HTR-8/SVneo (cell line): ENCODE measurements around the gene PAGR1.
"Not testable (repeated sequence)": the region's sequence is repeated elsewhere in the genome, so short reads cannot be mapped to it uniquely, and the experiment has no call there.

Experiments
- DNase-seq: peaks from one replicate; pipeline ENCODE4 v3.0.0; 2011; ENCODE audit warnings: low spot score, mixed read lengths; ENCODE audit not compliant: insufficient read length
- FAIRE-seq: peaks from 2 replicates; lab custom pipeline; 2011; peaks lifted over from hg19 to GRCh38; lab: Jason Lieb, UNC

The PAGR1 gene

GRCh38 chr16:29833219-29833618 is 17.3 kb downstream of the PAGR1 start:
- FAIRE-seq, DNase-seq: not testable (repeated sequence)

- FAIRE-seq: no peak
- DNase-seq: no peak
These were observed 18.1 kb downstream of the PAGR1 start for GRCh38 chr16:29834079-29834478.

GRCh38 chr16:29835926-29836325 is 20.0 kb downstream of the PAGR1 start:
- no peak for DNase-seq
- no peak for FAIRE-seq

GRCh38 chr16:29836623-29837022 is 20.7 kb downstream of the PAGR1 start:
- DNase-seq (no peak), FAIRE-seq (no peak)

- DNase-seq (no peak), FAIRE-seq (no peak)
These were observed 21.9 kb downstream of the PAGR1 start for GRCh38 chr16:29837841-29838240.

- DNase-seq (no peak), FAIRE-seq (no peak)
These were observed 23.9 kb downstream of the PAGR1 start for GRCh38 chr16:29839822-29840221.

DNA sequence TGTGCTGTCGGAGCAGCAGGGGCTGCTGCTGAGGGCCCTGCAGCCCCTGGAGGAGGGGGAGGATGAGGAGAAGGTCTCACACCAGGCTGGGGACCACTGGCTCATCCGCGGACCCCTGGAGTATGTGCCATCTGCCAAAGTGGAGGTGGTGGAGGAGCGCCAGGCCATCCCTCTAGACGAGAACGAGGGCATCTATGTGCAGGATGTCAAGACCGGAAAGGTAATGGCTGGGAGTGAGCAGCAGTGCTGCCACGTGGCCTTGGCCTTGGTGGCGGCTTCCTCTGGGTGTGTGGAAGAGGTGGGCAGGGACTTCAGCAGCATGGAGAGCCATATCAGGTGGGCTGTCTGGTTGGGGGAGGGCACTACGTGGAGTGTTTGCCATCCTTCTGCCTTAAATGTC is 24.3 kb downstream of the PAGR1 start:
- FAIRE-seq (no peak), DNase-seq (no peak)

DNA sequence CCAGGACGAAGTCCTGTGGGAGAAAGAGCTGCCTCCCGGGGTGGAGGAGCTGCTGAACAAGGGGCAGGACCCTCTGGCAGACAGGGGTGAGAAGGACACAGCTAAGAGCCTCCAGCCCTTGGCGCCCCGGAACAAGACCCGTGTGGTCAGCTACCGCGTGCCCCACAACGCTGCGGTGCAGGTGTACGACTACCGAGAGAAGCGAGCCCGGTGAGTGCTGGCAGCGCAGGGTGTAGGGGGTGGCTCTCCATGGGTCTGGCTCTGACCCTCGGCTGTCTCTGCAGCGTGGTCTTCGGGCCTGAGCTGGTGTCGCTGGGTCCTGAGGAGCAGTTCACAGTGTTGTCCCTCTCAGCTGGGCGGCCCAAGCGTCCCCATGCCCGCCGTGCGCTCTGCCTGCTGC is 25.7 kb downstream of the PAGR1 start:
- no peak for FAIRE-seq
- no peak for DNase-seq

DNA sequence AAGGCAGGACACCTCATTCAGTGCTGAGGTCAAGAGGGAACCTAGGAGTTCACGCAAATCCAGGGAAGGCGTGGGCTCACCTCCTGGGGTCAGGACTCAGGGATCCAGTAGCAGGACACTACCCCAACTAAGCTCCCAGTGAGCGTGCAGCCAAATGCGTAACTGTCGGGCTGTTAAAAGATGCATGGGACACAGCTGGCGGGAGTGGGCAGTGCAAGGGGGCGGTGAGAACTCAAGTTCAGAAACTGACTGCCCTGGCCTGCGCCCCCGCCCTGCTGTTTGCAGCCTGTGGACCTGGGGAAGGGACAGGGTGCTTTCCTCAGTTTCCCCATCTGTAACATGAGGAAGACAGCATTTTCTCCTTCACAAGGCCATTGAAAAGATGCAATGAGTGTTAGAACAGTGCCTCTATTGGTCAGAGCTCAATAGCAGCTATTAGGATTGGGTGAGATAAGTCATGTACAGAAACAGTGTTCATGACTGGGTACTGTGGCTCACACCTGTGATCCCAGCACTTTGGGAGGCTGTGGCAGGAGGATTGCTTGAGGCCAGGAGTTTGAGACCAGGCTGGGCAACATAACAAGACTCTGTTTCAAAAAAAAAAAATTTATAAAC is 26.9 kb downstream of the PAGR1 start:
- DNase-seq: no peak
- no peak for FAIRE-seq

GRCh38 chr16:29843931-29844330 is 28.0 kb downstream of the PAGR1 start:
- no peak for FAIRE-seq
- DNase-seq: no peak

DNA sequence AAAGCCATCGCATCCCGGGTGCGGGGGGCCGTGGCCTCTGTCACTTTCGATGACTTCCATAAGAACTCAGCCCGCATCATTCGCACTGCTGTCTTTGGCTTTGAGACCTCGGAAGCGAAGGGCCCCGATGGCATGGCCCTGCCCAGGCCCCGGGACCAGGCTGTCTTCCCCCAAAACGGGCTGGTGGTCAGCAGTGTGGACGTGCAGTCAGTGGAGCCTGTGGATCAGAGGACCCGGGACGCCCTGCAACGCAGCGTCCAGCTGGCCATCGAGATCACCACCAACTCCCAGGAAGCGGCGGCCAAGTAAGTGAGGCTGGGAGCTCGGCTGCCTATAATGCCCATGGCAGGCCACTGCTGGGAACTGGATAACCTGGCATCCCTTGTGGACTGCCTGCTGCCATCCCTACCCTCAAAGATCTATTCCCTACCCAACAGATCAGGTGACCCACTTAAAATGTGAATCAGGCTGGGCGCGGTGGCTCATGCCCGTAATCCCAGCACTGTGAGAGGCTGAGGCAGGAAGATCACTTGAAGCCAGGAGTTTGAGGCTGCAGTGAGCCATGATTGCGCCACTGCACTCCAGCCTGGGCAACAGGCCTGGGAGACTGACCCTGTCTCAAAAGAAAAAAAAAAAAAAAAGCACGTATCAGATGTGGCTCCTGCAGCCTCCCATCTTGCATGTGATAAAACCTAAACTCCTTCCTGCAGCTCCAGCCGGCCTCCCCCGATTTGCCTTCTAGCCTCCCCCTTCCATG is 28.8 kb downstream of the PAGR1 start:
- FAIRE-seq: no peak
- DNase-seq: no peak

- FAIRE-seq: no peak
- DNase-seq: no peak
These were observed 29.7 kb downstream of the PAGR1 start for GRCh38 chr16:29845656-29846055.

DNA sequence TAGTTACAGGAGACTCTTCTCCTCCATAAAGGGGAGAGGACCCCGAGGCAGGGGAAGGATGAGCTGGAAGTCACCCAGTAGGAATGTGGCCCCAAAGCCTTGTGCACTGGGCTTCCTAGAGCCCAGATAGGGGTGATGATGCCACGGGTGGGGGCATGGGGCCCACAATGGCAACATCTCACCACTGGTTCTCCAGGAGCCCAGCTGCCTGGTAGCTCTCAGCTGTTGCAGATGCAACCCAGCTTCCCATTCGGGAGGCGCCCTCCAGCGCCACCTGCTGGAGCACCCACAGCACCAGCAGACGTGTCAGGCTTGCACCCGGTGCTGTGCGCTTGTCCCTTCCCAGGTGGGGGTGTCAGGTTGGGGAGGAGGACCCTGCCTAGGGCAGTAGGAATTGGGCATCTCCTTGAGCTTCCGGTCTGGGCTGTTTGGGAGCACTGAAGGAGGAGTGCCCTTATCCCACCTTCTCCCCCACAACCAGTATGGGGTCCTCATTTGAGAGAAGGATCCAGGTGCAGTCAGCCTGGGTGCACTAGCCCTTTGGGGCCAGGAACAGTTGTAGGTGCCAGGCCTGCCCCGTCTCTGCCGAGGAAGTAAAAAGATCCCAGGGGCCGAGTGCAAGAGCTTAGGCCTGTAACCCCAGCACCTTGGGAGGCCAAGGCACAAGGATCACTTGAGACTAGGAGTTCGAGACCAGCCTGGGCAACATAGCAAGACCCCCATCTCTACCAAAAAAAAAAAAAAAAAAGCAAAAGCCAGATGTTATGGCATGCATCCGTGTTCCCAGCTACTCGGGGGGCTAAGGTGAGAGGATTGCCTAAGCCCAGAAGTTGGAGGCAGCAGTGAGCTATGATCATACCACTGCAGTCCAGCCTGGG is 32.7 kb downstream of the PAGR1 start:
- FAIRE-seq (peak; percentile 68), DNase-seq (peak; percentile 72)

DNA sequence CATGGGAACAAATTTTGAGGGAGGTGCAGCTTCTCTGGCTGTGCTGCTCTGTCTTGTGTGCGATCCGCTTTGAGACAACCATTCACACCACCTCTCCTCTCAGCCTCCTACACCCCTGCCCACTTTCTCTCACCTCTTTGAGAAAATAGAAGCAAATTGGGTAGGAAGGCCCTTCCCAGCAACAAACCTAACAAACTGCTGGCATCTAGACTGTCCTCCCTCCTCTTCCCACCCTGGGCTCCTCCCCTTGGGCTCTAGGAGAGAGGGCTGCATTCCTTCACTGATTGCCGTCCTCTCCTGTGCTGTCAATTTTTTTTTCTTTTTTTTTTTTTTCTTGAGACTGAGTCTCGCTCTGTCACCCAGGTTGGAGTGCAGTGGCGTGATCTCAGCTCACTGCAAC is 33.6 kb downstream of the PAGR1 start:
- DNase-seq (no peak), FAIRE-seq (no peak)

GRCh38 chr16:29850998-29851397 is 35.0 kb downstream of the PAGR1 start:
- FAIRE-seq (no peak), DNase-seq (no peak)

GRCh38 chr16:29852654-29853053 is 36.7 kb downstream of the PAGR1 start:
- DNase-seq: no peak
- FAIRE-seq: no peak

DNA sequence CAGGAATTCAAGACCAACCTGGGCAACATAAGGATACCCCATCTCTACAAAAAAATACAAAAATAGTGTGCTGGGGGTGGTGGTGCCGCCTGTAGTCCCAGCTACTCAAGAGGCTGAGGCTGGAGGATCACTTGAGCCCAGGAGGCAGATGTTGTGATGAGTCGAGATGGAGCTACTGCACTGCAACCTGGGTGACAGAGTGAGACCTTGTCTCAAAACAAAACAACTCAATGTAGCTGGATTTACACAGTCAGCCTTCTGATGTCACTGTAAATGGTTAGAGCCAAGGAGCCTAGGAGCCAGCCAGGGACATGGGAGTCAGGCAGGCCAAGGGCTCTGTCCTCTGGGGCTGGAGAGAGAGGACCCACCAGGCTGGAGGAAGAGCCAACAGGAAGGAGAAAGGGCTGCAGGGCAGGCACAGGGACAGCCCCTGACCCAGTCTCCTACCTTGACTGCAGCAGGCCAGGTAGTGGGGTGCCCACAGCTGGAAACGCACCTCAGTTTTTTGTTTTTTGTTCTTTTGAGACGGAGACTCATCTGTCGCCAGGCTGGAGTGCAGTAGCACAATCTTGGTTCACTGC is 38.7 kb downstream of the PAGR1 start:
- DNase-seq: no peak
- FAIRE-seq: no peak

DNA sequence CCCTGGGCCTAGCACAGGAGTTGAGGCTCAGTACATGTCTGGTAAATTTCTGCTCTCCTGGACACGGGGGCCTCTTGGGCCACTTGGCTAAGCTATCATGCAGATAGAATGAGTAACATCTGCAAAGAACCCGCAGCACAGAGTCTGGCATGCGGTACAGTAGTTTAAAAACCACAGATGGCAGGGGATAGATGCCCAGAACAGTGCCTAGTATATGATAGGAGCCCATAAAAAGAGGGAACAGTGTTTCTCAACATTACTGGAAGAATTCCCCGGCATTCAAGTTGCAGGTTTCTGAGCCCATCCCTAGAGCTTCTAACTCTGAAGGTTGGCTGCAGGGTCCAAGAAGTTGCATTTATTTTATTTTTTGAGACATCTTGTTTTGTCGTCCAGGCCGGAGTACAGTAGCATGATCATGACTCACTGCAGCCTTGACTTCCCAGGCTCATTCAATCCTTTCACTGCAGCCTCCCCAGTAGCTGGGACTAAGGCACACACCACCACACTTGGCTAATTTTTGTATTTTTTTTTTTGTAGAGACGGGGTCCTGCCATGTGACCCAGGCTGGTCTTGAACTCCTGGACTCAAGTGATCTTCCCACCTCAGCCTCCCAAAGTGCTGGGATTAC is 41.3 kb downstream of the PAGR1 start:
- FAIRE-seq: no peak
- DNase-seq: no peak

- no peak for FAIRE-seq
These were observed 42.3 kb downstream of the PAGR1 start for GRCh38 chr16:29858149-29858849.

DNA sequence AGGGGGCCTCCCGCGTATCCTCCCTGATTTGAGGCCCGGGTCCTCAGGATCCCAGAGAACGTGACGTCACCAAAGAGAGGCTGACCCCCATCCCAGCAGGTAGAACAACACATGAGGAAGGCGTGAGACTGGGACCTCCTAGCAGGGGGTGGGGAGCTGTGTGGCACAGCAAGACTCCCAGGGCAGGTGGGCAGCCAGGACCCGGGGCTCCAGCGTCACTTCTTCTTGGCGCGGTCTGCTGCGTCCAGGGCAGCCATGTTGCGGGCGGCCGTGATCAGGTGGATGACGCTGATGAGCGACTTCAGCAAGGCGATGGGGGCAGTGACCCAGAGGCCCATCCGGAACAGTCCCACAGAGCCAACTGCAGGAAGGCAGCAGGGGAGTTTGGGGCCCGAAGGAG is 43.0 kb downstream of the PAGR1 start:
- FAIRE-seq: no peak
- DNase-seq: no peak

More at GRCh38 chr16:29858149-29858849, 42.3 kb downstream of the PAGR1 start:
- DNase-seq: no peak
